Stimulated activated CD4-positive, alpha-beta T cell treated with anti-CD3 and anti-CD28 coated beads, Interleukin-1b, Interleukin-23, amount 100 ng/mL, for 48 hours (primary cell): ENCODE measurements around the gene MST1.

Experiments used
- DNase-seq: peaks from one replicate; pipeline ENCODE4 v3.0.0-alpha.2; 2020

Gene MST1

DNA sequence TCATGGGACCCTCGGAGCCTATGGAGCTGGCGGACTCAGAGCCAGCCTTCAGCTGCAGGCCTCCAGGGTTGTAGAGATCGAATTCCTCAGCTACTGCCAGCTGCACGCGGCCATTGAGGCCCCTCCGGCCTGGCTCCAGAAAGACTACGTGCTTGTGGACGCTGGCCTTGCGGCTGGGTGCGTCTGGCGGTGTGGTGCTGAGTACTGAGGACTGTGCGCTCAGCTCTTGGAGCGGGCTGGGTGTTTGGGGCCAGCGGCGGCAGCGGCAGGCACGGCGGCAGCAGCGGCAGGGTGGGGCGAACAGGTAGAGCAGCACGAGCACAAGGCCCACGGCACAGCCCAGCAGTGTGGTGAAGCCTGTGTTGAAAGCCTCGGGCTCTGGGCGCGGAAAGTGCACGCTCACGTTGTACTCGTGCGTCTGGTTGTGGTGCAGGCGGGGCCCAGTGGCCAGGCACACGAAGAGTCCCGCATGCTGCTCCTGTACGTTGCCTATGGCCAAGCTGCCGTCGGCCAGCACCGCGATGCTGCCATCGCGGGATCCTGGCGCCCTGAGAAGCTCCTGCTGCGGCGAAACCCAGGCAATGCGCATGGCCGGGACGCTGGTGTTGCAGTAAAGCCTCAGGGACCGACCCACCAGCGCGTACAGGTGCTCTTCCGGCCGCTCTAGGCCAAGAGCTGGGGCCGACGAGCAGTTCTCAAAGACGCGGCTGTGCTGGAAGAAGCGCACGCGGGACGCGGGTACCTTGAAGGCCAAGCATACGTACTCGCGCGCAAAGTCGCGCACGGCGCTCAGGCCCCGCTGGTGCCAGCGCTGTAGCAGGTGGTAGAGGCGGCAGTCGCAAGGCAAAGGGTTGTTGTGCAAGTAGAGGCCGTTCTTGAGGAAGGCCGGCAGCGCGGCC lies 28.9 kb upstream of the MST1 start:
- no peak for DNase-seq

DNA sequence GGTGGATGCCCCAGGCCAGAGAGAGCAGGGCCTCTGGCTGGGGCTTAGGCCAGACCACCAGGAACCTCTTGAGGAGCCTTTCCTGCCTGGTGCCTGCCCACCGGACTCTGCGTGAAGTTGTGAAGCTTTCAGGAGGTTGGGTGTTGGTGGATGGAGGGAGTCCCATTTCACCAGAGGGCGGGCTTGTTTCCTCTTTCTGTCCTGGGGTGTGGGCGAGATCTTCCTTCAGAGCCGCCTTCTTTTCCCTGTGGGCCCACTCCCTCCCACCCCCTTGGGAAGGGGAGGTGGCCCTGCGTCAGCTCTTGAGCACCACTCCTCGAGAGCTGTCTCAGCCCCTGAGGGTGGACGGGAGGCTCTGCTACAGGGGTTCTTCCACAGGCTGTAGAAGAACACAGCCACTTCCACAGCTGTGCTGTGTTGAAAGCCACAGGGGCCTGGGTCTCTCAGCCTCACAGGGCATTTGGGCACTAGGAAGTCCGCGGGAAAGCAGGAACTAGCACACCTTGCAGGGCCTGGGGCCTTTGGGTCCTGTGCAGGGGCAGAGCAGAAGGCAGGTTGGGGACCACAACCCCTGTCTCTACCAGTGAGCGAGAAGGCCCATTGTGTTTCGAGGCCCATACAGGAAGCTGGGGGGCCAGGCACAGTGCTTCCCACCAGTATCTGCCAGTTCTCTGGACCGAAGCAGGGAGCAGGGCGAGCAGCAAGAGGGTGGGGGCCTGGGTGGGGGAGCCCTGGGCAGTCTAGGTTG lies 28.1 kb upstream of the MST1 start:
- no peak for DNase-seq

DNA sequence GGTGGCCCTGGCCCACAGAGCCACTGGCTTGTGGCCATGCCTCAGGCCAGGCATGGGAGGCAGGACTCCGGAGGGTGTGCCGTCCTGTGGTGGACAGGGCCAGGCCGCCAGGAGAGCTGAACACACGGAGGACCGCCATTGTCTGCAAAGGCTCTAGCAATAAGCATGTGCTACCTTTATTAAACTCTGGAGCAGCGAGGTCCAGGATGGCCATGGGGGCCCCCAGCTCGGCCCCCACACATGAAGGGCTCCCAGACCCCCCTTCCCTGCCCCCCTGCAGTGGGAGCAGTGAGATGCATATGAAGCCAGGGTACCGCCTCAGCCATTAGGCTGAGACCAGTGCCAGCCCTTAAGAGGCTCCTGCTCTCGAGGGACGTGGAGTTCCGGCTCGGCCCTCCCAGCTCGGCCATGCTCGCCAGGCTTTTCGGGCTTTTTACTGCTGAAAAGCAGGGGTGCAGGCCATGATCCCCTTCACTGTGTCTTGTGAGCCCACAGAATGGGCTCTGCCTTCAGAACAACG lies 27.5 kb upstream of the MST1 start:
- no peak for DNase-seq

DNA sequence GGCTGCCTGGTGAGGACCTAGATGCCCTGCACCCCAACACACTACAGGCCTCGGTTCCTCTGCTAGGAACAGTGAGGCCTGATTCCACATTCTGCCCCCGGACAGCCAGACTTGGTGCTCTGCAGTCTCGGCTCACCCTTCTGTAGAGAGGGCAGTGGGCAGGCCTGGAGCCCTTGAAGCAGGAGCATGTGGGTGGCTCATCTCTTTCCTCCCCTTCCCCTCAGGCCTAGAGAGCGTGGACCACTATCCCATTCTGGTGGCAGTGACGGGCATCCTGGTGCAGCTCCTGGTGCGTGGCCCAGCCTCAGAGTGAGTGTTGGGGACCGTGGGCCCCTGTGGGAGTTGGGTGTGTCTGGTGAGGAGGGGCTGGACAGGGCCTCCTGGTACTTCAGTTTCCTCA lies 26.9 kb upstream of the MST1 start:
- DNase-seq, result no peak

DNA sequence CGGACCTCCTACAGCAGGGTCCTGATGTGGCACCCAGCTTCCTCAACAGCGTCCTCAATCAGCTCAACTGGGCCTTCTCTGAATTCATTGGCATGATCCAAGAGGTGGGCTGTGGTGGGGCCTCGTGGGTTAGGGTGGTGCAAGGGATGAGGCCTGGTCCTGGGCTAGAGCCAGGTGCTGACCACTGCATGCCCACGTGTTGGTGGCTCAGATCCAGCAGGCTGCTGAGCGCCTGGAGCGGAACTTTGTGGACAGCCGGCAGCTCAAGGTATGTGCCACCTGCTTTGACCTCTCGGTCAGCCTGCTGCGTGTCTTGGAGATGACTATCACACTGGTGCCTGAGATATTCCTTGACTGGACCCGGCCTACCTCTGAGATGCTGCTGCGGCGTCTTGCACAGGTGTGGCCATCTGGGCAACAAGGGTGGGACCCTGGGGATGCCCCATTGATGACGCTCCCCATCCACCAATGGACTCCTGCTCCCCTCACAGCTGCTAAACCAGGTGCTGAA lies 26.4 kb upstream of the MST1 start:
- DNase-seq, result no peak

DNA sequence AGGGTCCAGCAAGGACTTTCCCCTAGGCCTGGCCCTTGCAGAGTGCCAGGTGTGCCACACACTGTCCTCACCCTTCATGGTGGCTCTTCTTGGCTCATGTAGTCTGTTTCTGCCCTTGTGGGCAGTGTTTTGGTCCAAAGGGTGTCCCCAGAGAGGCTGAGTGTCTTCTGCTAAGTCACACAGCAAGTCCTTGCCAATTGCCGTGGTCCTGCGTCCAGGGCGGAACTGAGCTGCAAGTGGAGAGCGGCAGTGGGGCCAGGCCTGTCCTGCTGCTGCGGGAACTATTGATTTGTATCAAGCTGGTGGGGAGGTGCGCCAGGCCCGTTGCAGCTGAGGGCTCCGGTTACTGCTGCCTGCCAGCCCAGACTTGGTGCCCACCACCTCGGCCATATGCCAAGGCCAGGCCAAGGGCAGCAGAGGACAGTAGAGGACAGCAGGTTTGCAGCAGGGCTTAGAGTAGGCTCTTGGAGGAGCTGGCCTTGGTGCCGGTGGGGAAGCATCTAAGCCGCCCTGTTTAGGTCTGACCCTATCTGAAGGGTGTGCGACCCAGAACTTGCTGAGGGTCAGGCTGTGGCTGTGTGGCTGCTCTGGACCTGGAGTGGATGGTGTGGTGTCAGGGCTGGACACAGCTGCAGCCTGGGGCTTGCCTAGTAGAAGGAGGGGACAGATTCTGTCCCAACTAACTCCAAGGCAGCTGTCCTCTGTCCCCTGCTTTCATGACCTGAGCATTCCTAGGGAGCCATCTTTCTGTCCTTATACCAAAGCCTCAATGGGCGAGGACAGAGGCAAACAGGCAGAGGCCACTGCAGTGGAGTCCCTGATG lies 25.7 kb upstream of the MST1 start:
- no peak for DNase-seq

DNA sequence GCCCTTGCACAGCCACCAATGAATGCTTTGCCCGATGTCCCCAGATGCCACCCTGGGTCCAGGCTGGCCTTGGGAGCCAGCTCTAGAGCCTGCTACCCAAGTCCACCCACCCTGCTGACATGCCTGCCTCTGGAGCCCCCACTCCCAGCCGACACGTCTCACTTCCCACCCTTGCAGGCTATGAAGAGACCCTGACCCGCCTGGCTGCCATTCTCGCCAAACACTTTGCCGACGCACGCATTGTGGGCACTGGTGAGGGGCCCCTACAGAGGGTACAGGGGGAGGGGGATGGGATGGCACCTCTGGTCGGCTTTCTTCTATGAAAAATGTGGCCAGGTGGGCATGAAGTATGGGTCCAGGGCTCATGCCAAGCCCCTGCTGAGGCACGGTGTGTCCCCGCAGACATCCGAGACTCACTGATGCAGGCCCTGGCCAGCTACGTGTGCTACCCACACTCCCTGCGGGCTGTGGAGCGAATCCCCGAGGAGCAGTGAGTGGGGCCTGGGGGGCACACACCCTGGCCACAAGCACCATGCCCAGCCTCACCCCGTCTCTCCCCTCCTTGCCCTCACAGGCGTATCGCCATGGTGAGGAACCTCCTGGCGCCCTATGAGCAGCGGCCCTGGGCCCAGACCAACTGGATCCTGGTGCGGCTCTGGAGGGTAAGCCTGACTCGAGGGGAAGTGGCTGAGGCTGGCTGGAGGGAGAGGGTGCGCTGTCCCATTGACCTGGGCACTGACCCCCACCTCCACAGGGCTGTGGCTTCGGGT lies 24.2 kb upstream of the MST1 start:
- no peak for DNase-seq

DNA sequence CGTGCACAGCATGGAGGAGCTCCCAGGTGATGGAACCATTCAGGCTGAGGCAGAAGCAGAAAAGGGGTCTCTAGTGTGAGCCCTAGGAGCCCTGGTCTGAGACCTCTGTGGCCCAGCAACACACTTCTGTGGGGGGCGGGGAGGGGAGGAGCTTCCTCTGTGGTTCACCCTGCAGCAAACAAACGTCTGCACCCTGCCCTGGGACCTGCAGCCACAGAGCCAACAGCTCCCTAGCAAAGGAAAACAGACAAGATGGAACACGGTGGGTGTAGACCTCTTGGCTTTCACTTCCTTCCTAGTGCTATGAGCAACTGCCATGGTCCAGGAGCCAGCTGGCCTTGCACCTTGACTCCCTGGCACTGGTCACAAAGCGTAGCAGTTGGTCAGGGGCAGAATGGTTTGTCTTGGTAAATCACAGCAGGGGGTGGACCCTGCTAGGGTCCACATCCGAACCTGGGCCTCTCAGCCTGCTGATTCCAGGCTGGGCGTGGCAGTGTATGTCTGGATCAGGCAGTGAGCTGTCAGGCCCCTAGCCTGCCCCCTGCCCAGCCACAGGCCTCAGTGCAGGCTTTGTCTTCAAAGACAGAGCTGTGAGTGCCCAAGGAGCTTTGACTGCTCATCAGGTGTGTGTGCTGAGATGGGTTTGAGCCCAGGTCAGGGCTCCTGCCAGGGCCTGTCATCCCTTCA lies 23.5 kb upstream of the MST1 start:
- DNase-seq, result no peak

DNA sequence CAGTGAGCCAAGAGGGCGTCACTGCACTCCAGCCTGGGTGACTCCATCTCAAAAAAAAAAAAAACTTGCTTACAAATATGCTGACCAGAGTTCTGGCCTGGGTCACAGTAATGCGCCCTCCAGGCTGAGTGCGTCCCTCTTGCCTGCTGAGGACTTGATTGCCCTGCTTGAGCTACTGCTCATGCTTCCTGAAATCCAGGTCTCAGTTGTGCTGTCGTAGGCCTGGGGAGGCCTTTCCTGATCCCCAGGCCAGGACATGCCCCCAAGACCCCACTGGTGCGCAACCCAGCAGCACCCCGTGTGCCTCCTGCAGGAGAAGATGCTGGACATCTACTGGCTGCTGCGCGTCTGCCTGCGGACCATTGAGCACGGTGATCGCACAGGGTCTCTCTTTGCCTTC lies 22.9 kb upstream of the MST1 start:
- DNase-seq, result no peak

DNA sequence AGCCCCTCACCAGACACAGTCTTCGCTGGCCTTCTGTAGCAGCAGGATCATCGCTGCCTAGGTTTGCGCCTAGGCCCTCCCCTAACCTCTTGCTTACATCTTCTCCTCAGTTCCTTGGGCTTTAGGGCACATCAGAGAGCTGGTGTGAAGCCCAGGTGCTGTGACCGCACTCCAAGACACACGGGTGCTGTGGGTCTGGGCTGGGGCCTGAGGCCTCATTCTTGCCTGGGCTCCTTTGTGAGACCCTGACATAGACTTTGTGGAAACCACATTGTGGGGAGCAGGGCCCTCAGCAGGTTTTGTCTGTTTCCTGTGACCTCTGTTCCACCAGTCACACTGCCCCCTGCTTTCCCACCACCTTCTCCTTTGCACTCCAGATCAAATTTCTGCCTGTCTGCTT lies 22.2 kb upstream of the MST1 start:
- no peak for DNase-seq

DNA sequence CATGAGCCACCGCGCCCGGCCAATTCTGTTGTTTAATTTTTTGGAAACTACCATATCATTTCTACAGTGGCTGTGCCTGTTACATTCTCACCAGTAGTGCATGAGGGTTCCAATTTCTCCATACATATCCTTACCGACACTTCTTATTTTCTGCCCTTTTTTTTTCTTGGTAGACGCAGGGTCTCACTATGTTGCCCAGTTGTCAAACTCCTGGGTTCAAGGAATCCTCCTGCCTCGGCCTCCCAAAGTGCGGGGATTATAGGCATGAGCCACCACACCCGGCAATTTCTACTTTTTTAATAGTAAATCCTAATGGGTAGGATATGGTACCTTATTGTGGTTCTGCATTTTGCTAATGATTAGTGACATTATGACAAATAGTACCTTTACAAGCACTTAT lies 20.6 kb upstream of the MST1 start:
- DNase-seq, result no peak

DNA sequence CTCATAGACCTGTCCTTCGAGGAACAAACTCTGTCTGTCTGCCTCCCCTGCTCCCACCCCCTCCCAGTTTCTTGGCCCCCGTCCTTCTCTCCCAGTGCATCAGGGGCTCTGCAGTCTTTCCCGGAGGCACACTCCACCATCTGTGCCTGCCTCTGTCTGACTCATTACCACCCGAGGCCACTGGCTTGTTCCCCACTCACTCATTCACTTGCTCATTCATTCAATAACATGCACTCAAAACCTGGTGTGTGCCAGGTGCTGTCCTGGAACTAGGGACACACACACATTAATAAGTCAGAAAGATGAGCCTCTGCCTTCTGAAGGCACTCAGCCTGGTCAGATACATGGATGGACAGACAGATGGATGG lies 17.8 kb upstream of the MST1 start:
- no peak for DNase-seq

DNA sequence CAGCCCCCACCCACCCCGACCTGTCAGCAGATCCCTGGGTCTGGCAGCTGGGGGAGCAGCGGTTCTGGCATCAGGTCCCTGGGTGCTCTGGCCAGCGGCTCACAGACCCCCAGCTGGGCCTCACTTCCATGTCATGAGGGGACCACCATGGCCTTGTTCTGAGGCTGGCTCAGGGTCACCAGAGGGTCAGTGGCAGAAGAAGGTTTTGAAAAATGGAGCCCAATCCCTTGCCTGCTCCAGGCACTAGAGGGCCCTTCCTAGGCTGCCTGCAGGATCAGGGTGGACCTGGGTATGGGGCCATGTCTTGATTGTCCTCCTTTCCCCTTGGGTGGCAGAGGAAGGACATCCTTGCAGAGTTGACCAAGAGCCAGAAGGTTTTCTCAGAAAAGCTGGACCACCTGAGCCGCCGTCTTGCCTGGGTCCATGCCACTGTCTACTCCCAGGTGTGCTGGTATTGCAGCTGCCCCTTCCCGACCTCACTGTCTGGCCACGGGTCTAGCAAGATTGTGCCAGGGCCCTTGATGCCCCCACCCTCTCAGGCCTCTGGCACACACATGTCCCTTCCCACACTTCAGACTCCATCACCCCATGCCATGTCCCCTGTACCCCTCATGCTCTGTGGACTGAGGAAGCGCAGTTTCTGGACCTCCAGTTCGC lies 17.3 kb upstream of the MST1 start:
- no peak for DNase-seq

DNA sequence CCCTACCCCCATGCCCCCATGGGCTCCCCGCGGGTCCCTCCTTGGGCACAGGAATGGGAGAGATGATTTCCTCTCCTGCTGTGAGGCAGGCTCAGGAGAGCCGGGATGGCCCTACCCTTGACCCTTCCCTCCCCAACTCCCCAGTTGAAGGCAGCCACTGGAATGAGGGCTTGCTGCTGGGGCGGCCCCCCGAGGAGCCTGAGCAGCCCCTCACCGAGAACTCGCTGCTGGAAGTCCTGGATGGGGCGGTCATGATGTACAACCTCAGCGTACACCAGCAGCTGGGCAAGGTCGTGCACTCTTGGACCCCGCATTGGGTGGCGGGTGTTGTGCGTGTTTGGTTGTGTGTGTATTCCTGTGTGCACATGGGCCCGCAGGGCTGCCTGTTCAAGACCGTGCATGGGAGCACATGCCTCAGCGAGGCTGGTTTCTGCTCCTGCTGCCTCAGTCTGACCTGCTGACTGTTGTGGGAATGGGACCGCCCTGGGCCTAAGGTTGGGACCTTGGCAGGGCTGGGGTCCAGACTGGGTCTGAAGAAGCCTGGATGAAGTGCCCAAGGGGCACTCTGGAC lies 16.2 kb upstream of the MST1 start:
- DNase-seq, result no peak

DNA sequence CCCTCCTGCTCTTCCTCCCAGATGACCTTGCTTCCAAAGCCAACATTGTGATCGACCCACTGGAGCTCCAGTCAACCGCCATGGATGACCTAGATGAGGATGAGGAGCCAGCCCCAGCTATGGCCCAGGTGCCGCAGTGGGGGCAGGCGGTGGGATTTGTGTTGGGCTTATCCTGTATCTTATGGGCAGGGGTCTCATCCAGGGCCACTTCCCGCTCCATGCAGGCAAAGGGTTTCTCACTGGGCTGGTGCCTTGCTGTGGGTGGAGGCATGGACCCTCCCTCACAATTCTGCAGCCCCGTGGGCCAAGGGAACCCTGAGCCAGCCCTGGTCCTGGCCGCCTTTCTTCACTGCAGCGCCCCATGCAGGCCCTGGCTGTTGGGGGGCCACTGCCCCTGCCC lies 15.4 kb upstream of the MST1 start:
- no peak for DNase-seq

DNA sequence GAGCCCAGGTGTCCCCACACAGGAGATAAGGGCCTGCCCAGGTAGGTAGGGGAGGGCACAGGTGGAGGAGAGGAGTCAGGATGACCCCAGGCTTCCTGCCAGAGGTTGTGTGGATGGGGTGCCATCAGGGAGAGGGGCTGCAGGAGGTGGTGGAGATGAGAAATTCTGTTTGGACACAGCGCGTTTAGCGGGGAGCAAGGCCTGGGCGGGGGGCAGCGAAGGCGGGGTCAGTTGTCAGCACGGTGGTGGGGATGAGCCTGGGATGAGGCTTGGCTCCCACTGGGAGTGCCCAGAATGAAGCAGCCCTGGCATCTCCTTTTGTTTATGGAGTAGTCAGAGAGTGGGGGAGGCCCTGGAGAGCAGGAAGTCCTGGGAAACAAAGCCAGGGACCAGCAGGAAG lies 14.7 kb upstream of the MST1 start:
- DNase-seq, result no peak

DNA sequence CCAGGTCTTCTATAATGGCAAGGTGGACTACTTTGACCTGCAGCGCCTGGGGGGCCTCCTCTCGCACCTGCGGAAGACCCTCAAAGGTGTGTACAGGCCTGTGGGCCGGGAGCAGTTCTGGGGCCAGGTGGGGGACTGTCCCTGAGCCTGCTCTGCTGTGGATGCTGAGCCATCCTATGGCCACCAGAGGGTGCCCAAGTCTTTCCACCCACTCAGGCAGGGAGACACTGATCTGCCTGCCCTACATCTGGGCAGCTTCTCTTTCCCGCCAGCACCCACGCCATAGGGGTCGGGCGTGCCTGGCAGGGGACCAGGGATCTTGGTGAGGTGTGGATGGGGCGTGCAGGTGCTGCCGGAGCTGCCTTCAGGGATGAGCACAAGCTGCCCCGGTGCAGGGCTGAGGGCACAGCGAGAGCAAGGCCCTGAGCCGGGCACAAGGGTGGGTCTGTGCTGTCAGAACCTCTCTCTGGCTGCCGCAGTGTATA lies 14.2 kb upstream of the MST1 start:
- DNase-seq, result peak; percentile 70

DNA sequence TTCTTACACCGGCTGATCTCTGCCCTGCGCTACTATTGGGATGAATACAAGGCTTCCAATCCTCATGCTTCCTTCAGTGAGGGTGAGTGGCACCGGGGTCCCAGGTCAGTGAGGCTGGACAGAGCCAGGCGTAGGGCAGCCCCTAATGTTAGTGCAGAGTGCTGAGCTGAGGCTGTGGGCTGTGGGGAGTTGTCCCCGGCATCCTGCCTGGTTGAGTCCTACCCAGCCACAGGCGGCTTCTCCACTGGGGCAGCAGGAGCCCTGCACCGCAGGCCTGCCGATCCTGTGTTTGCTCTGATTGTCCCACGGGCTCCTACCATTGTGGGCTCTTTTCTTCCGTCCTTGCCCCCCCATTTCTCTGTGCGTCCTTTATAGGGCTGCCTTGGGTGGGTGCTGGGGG lies 13.4 kb upstream of the MST1 start:
- DNase-seq, result no peak

DNA sequence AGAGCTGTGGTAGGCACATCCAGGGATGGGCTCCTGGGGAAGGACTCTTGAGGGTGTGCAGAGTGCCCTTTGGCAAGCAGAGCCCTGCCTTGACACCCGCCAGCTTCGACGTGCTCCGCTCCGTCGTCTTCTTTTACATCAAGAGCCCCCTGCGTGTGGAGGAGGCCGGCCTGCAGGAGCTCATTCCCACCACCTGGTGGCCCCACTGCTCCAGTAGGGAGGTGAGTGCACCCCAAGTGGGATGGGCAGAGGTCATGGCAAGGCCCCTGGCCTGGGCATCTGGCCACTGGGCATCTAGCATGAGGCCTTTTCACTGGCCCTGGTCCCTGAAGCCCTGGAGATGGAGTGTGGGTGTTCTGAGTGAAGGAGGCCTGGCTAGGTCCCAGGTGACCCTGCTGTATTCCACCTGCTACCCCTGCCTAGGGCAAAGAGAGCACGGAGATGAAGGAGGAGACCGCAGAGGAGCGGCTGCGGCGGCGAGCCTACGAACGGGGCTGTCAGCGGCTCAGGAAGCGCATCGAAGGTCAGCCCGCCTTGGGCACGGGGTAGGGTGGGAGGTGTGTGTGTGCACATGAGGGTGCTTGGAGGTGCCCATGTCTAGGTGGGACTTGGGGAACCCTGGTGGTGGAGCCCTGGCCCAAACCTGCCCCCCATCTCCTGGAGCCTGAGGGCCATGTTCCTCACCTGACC lies 12.3 kb upstream of the MST1 start:
- no peak for DNase-seq
